Calu3 (cell line): ENCODE results near the gene FOSL1. TPM values are rescaled to one million over a fixed set of nuclear protein-coding genes. Genes with fewer than 3 reads are reported as not detected.

Experiments
- BruUV-seq: library from RNA; stranded (reverse); fragments of 400-500 nt; replicated peaks from 2 replicates; lab custom pipeline; 2021; lab: Mats Ljungman, UMichigan
- CTCF ChIA-PET: fragments of 300-600 bp; sonication (Branson Sonifier 250); formaldehyde crosslinking; loops from one replicate; lab custom pipeline; 2022; ENCODE audit warnings: antibody characterized with exemption; lab: Charles Lee
- DNase-seq: peaks from one replicate; pipeline ENCODE4 v3.0.0; 2022
- H3K27ac Mint-ChIP-seq: one replicate; pipeline ENCODE4 v1.8.0; 2022; ENCODE audit warnings: mixed read lengths; ENCODE audit not compliant: unreplicated experiment
- H3K27me3 Mint-ChIP-seq: one replicate; pipeline ENCODE4 v1.8.0; 2022; ENCODE audit warnings: mixed read lengths; ENCODE audit not compliant: unreplicated experiment
- H3K36me3 Mint-ChIP-seq: one replicate; pipeline ENCODE4 v1.8.0; 2022; ENCODE audit warnings: mild to moderate bottlenecking, moderate library complexity, mixed read lengths; ENCODE audit not compliant: insufficient read depth, unreplicated experiment
- H3K4me1 Mint-ChIP-seq: one replicate; pipeline ENCODE4 v1.8.0; 2022; ENCODE audit warnings: mild to moderate bottlenecking, low read depth, mixed read lengths; ENCODE audit not compliant: unreplicated experiment
- H3K4me3 Mint-ChIP-seq: one replicate; pipeline ENCODE4 v1.8.0; 2022; ENCODE audit warnings: mild to moderate bottlenecking, low read depth, moderate library complexity, mixed read lengths; ENCODE audit not compliant: unreplicated experiment
- H3K9me3 Mint-ChIP-seq: one replicate; pipeline ENCODE4 v1.8.0; 2022; ENCODE audit warnings: low read depth, mixed read lengths; ENCODE audit not compliant: unreplicated experiment
- CTCF ChIP-seq: fragments of 200-600 bp; IDR thresholded peaks from one replicate; pipeline ENCODE4 v1.8.0; 2022; ENCODE audit warnings: antibody characterized with exemption; ENCODE audit not compliant: unreplicated experiment
- intact Hi-C: fragments of 100-400 bp; cut with micrococcal nuclease; formaldehyde crosslinking; loops from one replicate; pipeline ENCODE4 v1.10.0; 2022; ENCODE audit not compliant: unreplicated experiment
- total RNA-seq: library from RNA; stranded (reverse); gene quantifications from 2 replicates; pipeline ENCODE4 v1.2.3, GENCODE V29; 2022

Gene FOSL1
- total RNA-seq, 1 experiment from 2014 or later: 76.1 TPM

GRCh38 chr11:65891219-65892136 is 8.7 kb downstream of the FOSL1 start:
- no peaks in the 10 kb centered on the region for H3K27me3 Mint-ChIP-seq
- BruUV-seq: TSS peak; percentile 70
- CTCF ChIA-PET: interaction anchor here (0.7 to 2.1 kb wide), 10 partner anchors 9 to 131 kb away, joined by 3 to 8 read pairs (median 3); partner anchors contain the start of genes FOSL1 and MUS81
- peak overlapping the region; percentile 83 for H3K4me3 Mint-ChIP-seq
- H3K4me1 Mint-ChIP-seq: peaks cover 59% of the 10 kb centered on the region
- no peak for TF ChIP-seq CTCF
- peak overlapping the region; percentile 25 for H3K27ac Mint-ChIP-seq
- no peaks in the 10 kb centered on the region for H3K9me3 Mint-ChIP-seq
- peaks cover 98% of the 10 kb centered on the region for H3K36me3 Mint-ChIP-seq
- intact Hi-C loops: no loop called here
- DNase-seq: peak; percentile 60

- peaks cover 54% of the 10 kb centered on the region for H3K4me1 Mint-ChIP-seq
- BruUV-seq: no TSS peak
- no peaks in the 10 kb centered on the region for H3K9me3 Mint-ChIP-seq
- H3K27me3 Mint-ChIP-seq: no peaks in the 10 kb centered on the region
- H3K36me3 Mint-ChIP-seq: peaks cover 90% of the 10 kb centered on the region
- H3K27ac Mint-ChIP-seq: peak within 1 kb of the TSS; percentile 92
- intact Hi-C loops: no loop called here
- CTCF ChIA-PET: interaction anchor here (0.6 to 2.1 kb wide), 15 partner anchors 8 to 184 kb away, joined by 3 to 8 read pairs (median 4); partner anchors contain the start of genes BANF1, EIF1AD, FOSL1 and MUS81
- no peak for TF ChIP-seq CTCF
- H3K4me3 Mint-ChIP-seq: peak within 1 kb of the TSS; percentile 83
- peak; percentile 97 for DNase-seq
Measured at GRCh38 chr11:65890324-65891218, 9.6 kb downstream of the FOSL1 start, which contains the start of gene CCDC85B. Gene CCDC85B, plus strand, starts transcription at chr11:65890673. Its CDS starts 111 bp downstream, at chr11:65890784.

GRCh38 chr11:65888163-65888814 is 11.9 kb downstream of the FOSL1 start, which contains the start of gene FIBP:
Gene FIBP, minus strand, starts transcription at chr11:65888471. Its CDS starts 53 bp downstream, at chr11:65888418.
- Mint-ChIP-seq H3K27me3 (no peaks in the 10 kb centered on the region), H3K36me3 (peaks cover 84% of the 10 kb centered on the region), H3K27ac (peak within 1 kb of the TSS; percentile 92), H3K9me3 (no peaks in the 10 kb centered on the region), H3K4me3 (peak within 1 kb of the TSS; percentile 83), H3K4me1 (peaks cover 48% of the 10 kb centered on the region)
- no TSS peak for BruUV-seq
- intact Hi-C loops: loop anchor here (10.0 kb wide), 1 partner anchor 97 kb away; no protein-coding TSS in a partner anchor
- DNase-seq: peak; percentile 96
- CTCF ChIA-PET: interaction anchor here (0.6 to 3.3 kb wide), 29 partner anchors 9 to 305 kb away, joined by 3 to 37 read pairs (median 4); partner anchors contain the start of genes BANF1, CFL1, FOSL1 and KAT5
- peak; percentile 90 for TF ChIP-seq CTCF
